Measurements from ENCODE around the gene DBP. TPM values are rescaled to one million over a fixed set of nuclear protein-coding genes. Genes with fewer than 3 reads are reported as not detected.

DBP gene
- total and polyA plus RNA-seq, 10 of the 15 experiments (the other 5 are each of a cell fraction or from before 2014, with no cell fraction given), result 2.0 to 10.6 (median 6.9) TPM

DNA sequence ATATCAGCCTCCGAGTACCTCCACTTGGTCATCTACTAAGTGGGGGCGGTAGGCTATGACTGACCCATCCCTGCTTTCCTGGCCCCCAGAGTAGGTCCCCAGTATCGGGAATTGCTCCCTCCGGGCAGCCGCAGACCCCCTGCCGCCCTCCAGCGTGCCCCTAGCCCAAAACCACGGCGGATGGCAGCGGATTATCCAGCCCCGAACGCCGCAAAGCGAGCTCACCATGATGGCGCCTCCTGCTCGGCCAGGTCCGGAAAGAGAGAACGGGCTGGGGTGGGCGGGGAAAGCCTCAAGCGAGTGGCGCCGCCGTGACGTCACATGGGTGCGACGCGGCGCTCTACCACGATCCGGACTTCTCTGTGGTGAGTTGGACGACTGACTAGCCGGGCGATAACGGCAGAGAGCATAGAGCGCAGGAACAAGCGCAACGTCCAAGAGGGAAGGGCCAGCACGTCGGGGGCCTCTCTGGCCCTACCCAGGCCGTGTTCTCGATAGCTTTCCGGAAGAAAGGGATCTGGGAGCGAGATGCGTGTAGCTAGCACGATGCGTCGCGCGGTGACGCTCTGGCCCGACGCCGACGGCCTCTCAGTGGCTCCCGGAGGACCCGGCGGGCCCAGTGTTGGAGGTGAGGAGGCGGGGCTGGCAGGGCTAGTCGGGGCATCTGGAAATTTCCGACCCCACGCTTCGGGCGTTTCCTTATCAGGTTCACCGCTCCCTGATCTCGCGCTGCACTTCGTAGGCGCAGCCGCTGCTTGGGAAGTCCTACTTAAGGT, 18.1 kb downstream of the DBP start, which contains the start of the genes RPL18 and SPHK2 (continued):
- TF ChIP-seq, protein P1, sequence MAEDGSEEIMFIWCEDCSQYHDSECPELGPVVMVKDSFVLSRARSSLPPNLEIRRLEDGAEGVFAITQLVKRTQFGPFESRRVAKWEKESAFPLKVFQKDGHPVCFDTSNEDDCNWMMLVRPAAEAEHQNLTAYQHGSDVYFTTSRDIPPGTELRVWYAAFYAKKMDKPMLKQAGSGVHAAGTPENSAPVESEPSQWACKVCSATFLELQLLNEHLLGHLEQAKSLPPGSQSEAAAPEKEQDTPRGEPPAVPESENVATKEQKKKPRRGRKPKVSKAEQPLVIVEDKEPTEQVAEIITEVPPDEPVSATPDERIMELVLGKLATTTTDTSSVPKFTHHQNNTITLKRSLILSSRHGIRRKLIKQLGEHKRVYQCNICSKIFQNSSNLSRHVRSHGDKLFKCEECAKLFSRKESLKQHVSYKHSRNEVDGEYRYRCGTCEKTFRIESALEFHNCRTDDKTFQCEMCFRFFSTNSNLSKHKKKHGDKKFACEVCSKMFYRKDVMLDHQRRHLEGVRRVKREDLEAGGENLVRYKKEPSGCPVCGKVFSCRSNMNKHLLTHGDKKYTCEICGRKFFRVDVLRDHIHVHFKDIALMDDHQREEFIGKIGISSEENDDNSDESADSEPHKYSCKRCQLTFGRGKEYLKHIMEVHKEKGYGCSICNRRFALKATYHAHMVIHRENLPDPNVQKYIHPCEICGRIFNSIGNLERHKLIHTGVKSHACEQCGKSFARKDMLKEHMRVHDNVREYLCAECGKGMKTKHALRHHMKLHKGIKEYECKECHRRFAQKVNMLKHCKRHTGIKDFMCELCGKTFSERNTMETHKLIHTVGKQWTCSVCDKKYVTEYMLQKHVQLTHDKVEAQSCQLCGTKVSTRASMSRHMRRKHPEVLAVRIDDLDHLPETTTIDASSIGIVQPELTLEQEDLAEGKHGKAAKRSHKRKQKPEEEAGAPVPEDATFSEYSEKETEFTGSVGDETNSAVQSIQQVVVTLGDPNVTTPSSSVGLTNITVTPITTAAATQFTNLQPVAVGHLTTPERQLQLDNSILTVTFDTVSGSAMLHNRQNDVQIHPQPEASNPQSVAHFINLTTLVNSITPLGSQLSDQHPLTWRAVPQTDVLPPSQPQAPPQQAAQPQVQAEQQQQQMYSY (CRISPR knock-in tag; IDR thresholded peaks at IDR 0.05), result no peak
- TF ChIP-seq HDAC2 (IDR thresholded peaks at IDR 0.05), result peak; percentile 56; the same call in 1 of the 2 replicates
- no peak for TF ChIP-seq NRF1 (conservative IDR thresholded peaks at IDR 0.05; ENCODE audit: low read depth, low read length)
- TF ChIP-seq POLR2AphosphoS2 (IDR thresholded peaks at IDR 0.05; ENCODE audit: low read depth, low read length), result peak; percentile 97
- peak; percentile 93 for TF ChIP-seq RUNX3 (IDR thresholded peaks at IDR 0.05; ENCODE audit: low read length)
- TF ChIP-seq SMAD1 (IDR thresholded peaks at IDR 0.05; ENCODE audit: low read depth, partially characterized antibody), result peak; percentile 76
- TF ChIP-seq BHLHE40 (IDR thresholded peaks at IDR 0.05; ENCODE audit: borderline replicate concordance in 1 of 2, low read depth in 2 of 2, low read length in 1 of 2), result peak; percentile 6 to 79; a peak in 3 of 4 replicates
- peak; percentile 93 for TF ChIP-seq YY1 (IDR thresholded peaks at IDR 0.05; ENCODE audit: low read depth, low read length)
- no peak for TF ChIP-seq BMI1 (IDR thresholded peaks at IDR 0.05; ENCODE audit: borderline replicate concordance)
- peak; percentile 99 for TF ChIP-seq PML (IDR thresholded peaks at IDR 0.05; ENCODE audit: low read length)
- TF ChIP-seq RFX5 (IDR thresholded peaks at IDR 0.05; ENCODE audit: low read depth, low read length), result no peak
- TF ChIP-seq EZH2 (IDR thresholded peaks at IDR 0.05; ENCODE audit: borderline replicate concordance, control insufficient read depth, low read depth, low read length), result no peak
- TF ChIP-seq, protein P2, sequence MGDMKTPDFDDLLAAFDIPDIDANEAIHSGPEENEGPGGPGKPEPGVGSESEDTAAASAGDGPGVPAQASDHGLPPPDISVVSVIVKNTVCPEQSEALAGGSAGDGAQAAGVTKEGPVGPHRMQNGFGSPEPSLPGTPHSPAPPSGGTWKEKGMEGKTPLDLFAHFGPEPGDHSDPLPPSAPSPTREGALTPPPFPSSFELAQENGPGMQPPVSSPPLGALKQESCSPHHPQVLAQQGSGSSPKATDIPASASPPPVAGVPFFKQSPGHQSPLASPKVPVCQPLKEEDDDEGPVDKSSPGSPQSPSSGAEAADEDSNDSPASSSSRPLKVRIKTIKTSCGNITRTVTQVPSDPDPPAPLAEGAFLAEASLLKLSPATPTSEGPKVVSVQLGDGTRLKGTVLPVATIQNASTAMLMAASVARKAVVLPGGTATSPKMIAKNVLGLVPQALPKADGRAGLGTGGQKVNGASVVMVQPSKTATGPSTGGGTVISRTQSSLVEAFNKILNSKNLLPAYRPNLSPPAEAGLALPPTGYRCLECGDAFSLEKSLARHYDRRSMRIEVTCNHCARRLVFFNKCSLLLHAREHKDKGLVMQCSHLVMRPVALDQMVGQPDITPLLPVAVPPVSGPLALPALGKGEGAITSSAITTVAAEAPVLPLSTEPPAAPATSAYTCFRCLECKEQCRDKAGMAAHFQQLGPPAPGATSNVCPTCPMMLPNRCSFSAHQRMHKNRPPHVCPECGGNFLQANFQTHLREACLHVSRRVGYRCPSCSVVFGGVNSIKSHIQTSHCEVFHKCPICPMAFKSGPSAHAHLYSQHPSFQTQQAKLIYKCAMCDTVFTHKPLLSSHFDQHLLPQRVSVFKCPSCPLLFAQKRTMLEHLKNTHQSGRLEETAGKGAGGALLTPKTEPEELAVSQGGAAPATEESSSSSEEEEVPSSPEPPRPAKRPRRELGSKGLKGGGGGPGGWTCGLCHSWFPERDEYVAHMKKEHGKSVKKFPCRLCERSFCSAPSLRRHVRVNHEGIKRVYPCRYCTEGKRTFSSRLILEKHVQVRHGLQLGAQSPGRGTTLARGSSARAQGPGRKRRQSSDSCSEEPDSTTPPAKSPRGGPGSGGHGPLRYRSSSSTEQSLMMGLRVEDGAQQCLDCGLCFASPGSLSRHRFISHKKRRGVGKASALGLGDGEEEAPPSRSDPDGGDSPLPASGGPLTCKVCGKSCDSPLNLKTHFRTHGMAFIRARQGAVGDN (IDR thresholded peaks at IDR 0.05), result peak; percentile 56; the same call in 1 of the 2 replicates
- TF ChIP-seq FOXM1 (IDR thresholded peaks at IDR 0.05; ENCODE audit: low read depth, low read length), result no peak
- TF ChIP-seq RCOR1 (conservative IDR thresholded peaks at IDR 0.05; ENCODE audit: low read depth, low read length), result no peak
- TF ChIP-seq SIX5 (IDR thresholded peaks at IDR 0.05; ENCODE audit: low read depth, low read length, severe bottlenecking), result peak; percentile 73
- TF ChIP-seq, protein P3, sequence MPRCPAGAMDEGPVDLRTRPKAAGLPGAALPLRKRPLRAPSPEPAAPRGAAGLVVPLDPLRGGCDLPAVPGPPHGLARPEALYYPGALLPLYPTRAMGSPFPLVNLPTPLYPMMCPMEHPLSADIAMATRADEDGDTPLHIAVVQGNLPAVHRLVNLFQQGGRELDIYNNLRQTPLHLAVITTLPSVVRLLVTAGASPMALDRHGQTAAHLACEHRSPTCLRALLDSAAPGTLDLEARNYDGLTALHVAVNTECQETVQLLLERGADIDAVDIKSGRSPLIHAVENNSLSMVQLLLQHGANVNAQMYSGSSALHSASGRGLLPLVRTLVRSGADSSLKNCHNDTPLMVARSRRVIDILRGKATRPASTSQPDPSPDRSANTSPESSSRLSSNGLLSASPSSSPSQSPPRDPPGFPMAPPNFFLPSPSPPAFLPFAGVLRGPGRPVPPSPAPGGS (IDR thresholded peaks at IDR 0.05; ENCODE audit: borderline replicate concordance, insufficient read depth, low read depth, low read length, poor library complexity, severe bottlenecking), result no peak
- no peak; the same call in 1 of the 2 replicates for TF ChIP-seq LARP7 (IDR thresholded peaks at IDR 0.05)
- peak; percentile 75 for TF ChIP-seq HDAC6 (IDR thresholded peaks at IDR 0.05; ENCODE audit: unreplicated experiment)
- no peak for TF ChIP-seq ZNF274 (IDR thresholded peaks at IDR 0.05; ENCODE audit: insufficient read depth, insufficient read length)
- TF ChIP-seq SRF (IDR thresholded peaks at IDR 0.05; ENCODE audit: low read depth in 2 of 2, low read length in 2 of 2), result peak; percentile 33 to 94; a peak in 3 of 4 replicates
